ENCODE results near the gene SNX25.

Gene SNX25

DNA sequence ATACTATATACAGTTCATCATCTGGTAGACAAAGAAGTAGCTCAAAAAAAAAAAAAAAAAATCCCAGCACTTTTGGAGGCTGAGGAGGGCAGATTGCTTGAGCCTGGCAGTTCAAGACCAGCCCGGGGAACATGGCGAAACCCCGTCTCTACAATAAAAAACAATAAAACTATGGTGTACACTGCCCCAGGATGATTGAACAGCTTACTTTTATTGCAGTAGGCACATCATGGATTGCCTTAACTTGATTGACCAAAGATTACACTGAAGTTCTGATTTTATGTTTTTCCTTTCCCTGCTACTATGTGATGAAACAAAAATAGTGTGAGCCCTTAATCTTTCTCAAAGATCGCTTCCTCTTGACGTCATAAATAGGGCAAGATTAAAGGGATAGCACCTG, 60.6 kb downstream of the SNX25 start:
- DNase-seq, result no peak

DNA sequence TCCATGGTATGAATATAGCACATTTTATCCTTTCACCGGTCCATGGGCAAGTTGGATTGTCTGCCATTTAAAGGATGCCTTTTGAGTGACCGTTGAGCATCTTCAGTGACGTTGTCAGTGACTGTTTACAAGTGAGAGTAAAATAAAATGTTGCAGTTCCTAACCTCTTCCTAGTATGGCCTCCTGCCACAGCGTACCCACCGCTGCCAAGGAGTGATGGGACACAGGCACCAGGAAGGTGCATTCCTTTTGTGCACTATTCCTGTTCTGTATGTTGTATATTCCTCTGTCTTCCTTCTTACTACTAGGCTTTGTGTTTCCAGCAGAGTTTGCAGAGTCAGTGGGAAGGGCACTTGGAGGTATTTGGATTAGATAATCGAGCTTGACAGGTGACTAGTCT, 61.5 kb downstream of the SNX25 start:
- DNase-seq, result no peak

DNA sequence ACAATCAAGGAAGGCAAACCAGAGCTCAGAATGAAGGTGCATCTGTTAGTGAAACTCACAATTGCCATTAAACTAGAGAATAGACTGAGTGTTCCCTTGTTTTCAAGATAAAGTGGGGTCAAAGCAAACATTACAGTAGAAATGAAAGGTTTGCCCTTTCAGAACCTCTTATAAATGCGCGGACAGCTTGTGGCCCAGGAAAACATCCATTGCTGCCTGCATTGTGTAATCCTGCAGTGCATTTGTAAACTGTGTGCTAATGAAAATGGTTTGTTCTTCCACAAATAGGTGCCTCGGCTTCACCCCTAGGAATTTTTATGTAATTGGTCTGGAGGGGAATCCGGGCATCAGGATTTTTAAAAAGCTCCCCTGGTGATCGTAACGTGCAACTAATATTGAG, 62.8 kb downstream of the SNX25 start:
- DNase-seq, result no peak

DNA sequence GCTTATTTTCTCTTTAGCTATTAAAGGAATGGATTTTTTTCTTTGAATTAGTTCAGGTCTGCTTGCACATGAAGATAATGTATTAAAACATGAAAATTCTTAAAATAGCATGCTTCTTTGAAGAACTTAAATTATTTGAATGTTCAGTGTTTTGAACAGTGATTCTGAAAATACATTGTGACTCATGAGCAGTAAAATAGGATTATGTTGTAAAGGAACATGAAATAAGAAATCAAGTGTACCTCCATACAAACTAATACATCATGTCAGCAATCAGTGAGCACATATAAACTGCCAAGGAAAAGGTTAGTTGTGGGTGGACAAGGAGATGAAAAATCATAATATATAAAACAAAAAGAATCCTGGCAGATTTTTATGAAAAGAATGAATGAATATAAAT, 66.1 kb downstream of the SNX25 start:
- DNase-seq, result no peak

DNA sequence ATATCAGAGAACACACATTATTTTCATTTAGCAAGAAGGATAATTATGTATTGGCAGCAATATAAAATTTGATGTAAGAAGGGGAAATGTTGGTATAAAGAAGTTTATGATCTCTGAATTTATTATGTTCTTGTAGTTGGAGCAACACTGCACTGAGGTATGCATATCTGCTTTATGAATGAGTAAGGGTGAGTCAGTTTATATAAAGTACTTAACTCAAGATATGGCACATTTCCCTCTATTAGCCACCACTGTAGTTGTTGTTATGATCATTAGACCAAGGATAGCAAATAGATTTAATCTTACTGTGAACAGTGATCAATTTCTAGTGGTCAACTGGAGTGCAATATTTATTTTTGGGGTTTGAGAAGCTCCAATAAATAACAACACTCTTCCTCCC, 66.6 kb downstream of the SNX25 start:
- no peak for DNase-seq

DNA sequence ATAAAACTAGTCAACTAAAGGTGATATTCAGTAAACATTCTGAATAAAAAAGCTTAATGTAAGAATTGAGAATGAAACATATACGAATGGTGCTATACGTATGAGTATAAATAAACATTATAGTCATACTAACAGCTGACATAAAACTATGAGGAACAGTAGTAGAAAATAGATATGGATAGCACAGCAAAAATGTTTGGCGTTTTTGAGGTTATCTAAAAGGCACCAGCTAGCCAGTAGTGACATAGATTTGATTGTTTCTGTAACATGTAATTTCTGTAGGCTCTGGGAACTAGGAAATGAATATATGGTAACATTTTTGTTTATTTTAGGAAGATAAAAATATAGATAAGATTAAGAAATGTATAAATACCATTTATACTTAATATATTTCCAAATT, 69.3 kb downstream of the SNX25 start:
- no peak for DNase-seq

DNA sequence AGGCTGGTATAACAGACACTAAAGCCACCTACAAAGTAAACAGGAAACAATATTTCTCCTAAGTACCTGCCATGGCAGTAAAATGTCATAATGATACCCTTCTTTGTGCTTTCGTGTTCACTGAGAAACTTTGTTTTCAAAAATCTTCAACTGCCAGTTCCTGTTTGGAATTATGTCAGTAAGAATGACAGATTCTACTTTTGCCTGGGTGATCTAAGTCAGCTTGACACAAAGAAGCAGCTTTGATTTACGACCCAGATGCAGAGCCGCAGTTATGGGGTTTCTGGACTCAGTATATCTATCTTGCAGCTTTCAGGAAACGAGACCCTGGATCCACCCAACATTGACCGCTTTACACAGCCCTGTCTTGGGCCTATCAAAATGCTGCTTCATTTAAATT, 71.2 kb downstream of the SNX25 start:
- no peak for DNase-seq

DNA sequence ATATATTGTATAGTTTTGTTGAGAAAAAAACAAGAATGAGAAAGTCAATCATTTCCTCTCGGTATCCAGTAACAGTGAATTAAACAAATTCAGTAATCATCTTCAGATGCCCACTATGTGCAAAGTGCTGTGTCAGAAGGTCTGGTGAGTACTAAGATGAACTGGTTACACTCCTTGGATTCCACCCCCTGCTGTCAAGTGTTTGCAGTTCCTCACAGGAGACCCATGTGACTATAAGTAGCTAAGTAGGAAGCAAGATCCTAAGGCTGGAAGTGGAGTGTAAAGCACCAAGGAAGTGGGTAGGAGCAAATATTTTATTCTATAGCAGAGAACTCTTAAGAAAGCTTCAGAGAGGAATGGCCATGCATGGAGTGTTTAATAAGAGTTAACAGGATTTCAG, 73.6 kb downstream of the SNX25 start:
- DNase-seq, result no peak

DNA sequence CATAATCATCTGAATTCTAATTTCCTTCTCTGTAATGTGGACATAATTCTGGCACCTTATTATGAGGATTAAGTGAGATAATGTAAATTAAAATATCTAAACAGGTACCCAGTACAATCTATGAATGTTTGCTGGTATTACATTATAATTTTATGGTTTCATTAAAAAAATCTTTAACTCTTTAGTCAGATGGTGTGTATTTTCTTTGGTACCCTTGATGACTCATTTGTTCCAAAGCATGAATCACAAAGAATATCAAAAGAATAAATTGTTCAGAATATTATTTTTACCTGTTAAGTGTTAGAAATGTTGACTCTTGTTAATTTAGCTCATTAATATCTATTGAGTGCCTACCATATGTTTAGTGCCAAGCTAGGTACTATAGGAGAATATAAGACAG, 74.3 kb downstream of the SNX25 start:
- DNase-seq, result no peak

DNA sequence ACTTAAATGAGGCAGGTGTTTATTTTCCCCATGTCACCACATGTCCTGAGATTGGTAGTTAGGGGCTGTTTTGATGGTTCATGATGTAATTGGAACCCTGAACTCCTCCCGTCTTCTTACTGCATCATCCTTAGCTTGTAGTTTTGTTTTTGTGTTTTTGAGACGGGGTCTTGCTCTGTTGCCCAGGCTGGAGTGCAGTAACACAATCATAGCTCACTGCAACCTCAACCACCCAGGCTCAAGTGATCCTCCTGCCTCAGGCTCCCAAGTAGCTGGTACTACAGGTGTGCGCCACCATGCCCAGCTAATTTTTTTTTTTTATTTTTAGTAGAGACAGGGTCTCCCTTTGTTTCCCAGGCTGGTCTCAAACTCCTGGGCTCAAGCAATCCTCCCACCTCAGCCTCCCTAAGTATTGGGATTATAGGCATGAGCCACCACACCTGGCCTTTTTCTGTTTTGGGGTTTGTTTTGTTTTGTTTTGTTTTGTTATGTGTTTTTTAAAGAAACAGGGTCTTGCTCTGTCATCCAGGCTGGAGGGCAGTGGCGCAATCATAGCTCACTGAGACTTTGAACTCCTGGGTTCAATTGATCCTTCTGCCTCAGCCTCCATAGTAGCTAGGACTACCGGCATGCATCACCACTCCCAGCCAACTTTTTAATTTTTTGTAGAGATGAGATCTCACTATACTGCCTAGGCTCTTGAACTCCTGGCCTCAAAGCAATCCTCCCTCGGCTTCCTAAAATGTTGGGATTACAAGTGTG, 76.4 kb downstream of the SNX25 start:
- DNase-seq, result no peak

DNA sequence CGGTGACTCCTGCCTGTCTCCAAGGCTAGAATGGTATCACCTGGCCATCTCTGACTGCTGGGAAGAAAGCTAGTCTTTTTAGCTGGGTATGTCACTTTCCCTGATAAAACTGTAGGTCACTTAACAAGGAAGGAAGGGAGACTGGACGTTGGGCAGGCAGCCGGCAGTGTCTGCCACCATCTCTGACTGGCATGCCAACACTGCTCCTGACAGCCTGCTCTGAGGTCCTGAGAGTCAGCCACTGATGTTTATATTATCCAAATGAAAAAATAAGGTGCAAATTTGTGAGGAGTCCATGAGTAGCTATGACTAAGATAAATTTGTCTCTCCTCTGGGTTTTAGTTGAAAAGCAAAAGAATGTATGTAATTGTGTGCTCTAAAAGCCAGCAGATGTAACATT, 77.2 kb downstream of the SNX25 start:
- no peak for DNase-seq

DNA sequence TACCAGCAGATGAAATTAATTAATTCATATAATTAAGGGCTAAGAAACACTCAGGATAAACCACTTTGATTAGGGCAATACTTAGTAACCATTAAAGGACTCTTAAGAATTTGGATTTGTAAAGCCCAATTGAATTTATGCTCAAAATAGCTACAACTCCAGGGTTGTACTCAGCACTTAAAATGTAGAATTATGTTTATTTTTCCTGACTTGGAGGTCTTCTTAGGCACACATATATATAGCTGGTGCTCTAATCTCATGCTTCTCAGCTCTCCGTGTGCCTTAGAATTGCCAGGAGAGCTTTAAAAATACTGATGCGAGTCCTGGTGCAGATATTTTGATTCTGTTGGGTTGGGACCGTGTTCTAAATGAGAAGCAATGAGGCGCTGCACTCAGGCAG, 77.6 kb downstream of the SNX25 start:
- no peak for DNase-seq

DNA sequence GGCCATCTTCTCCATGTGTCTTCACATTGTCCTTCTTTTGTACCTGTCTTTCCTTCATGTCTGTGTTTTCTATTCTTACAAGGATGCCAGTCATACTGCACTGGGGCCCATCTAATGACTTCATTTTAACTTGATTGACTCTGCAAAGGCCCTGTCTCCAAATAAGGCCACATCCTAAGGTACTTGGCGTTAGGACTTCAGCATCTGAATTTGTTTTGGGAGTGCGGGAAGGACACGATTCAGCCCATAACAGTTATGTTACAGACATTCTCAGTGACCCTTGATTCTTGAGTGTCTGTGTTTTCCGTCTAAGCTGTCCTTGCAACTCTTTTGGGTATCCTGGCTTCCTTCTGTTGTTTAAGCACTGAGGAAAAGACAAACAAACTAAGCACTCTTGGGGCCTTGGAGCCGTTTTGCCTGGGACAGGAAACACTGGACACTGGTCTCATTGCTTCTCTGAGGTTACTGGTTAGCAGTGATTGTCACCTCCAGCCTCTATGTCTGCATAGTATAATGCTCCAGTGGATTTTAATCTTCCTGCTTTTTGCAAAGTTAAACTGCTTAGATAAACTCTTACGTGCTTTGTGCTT, 80.7 kb downstream of the SNX25 start:
- no peak for DNase-seq

DNA sequence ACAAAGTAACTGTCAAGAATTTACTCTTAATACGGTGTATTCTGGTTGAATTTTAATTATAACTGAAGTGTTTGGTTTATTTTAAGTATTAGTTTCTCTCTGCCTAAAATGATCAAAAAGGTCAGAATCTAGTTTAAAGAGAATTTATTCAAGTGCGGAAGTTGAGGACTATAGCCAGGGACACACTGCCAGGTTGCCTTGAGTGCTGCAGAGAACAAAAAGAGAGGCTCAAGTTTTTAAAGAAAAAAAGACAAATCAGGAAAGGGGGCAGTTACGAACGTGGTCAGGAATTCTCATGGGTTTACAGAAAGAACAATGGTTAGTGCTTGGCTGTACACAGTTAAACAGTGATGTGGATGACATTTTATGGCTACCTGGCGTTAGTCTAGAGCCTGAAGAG, 81.3 kb downstream of the SNX25 start:
- no peak for DNase-seq

DNA sequence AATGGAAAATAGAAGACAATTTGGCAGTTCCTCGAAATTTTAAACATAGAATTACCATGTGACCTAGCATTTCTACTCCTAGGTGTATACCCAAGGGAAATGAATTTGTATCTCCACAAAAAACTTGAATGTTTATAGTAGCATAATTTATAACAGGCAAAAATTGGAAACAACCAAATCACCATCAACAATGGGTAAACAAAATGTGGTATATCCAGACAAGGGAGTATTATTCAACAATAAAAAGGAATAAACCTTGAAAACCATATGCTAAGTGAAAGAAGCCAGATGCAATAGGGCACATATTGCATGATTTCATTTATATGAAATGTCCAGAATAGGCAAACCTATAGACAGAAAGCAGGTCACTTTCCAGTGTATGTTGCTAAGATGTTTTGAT, 83.8 kb downstream of the SNX25 start:
- no peak for DNase-seq

DNA sequence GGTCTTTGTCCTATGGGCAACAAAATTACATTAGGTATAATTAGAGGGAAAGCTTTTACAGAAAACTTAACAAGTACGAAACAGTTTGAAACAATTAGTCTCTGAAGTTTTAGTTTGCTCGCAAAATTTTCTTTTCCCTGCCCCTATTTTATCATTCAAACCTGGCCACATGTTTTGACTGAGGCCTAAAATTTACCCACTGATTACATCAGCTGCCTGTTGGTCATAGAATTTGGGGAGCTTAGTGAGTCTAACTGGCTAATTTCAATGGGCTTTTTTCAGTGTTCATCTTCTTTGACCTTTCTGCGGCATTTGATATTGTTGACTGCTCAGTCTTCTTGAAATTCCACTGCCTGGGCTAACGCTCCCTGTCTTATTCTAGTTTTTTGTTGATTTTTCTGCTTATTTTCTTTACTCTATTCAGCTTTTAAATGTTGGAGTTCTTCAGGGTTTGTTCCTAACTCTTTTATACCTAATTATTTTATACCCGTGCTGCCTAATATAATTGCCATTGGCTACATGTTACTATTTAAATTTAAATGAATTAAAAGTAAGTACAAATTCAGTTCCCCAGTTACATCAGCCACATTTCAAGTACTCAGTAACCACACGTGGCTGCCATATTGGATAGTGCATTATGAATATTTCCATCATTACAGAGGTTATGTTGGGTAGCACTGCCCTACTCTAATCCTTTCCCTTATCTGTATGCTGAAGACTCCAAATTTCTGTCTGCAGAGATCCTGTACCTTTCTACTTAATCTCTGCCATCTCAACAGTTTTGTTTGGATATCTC, 87.5 kb downstream of the SNX25 start:
- no peak for DNase-seq

DNA sequence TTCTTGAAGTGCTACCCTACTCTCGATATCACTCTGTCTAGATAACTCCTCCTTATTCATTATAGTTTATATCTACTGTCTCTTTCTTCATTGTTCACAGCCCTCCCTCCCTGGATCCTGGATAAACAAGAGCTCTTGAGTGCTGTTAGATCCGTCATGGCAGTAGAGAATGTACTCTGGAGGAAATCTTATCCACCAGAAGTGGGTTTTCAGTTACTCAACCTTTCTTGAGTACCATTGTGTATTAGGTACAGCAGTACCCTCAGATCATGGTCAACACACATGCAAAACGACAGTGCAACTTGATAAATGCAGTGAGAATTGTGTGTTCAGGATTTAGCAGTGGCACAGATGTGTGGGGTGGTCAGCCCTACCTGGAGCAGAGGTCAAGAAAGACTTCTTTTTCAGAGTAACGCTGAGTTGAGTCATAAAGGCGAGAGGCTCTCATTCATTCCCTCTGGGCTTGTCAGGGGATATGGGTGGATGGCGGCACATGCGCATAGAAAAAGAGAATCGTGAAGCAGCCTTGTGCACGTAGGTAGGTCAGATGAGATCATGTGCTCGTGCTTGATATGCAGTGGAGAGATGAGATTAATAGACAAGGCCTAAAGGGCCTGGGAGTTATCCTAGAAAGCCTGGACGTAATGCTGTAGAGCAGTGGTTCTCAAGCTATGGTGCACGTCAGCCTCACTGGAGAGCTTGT, 89.5 kb downstream of the SNX25 start:
- no peak for DNase-seq

DNA sequence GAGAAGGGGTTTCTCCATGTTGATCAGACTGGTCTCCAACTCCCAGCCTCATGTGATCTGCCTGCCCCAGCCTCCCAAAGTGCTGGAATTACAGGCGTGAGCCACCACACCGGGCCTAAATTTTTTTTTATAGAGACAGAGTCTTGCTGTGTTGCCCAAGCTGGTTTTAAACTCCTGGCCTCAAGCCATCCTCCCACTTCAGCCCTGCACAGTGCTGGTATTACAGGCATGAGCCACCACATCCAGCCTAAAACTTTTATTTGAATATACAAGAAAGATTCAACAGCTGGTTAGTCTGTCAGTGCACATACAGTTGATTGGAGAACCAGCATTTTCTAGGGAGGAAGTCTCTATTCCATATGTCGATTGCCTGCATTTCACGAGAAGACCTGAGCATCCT, 95.1 kb downstream of the SNX25 start:
- DNase-seq, result no peak

DNA sequence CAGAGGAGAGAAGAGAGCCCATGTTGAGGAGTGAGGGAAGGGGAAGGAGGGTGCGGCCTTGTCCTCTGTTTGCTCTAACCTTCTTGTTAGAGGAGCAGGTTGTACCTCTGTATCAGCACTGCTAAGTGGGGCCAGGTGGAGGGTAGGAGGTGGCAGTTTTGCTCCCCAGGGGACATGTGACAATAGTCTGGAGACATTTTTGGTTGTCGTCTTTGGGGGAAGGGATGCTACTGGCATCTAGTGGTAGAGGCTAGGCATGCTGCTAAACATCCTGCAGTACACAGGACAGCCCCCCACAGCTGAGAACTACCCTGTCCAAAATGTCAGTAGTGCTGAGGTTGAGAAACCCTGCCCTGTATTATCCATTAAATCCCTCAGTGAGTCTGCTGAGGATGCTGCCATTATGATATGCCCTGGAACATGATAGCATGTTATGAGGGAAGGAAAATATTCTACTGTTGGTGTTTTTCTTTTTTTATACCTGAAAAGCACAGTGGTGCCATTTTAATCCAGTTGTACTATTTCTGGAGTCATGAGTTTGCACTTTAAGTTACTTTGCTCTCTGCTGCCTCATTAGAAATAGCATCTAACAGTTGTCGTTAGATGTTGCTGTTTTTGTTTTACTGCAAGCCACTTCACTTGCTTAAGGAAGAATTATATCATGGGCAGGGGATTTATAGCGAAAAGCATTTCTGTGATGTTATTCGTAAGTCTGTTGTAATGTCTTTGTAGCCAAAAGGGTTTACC, 95.7 kb downstream of the SNX25 start:
- DNase-seq, result peak; percentile 27

DNA sequence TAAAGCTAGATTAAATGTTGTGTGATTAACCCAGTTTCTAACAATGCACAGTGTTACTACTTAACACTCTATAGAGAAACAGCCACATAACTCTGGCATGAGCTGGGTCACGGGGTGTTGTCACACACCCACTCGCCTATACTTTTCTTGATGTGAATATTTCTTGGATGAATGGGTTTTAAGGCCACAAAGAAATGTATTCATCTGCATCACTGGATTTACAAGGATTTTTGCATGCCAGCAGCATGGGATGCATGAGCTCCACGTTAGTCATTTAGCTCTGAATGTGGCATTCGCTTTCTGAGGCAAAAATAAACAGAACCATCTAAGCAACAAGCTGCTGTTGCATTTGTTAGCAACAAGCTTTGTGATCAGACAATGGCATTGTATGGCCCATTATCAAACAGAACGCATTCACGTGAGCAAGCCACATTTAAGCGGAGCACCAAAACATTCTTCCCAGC, 96.6 kb downstream of the SNX25 start:
- DNase-seq, result peak; percentile 13

DNA sequence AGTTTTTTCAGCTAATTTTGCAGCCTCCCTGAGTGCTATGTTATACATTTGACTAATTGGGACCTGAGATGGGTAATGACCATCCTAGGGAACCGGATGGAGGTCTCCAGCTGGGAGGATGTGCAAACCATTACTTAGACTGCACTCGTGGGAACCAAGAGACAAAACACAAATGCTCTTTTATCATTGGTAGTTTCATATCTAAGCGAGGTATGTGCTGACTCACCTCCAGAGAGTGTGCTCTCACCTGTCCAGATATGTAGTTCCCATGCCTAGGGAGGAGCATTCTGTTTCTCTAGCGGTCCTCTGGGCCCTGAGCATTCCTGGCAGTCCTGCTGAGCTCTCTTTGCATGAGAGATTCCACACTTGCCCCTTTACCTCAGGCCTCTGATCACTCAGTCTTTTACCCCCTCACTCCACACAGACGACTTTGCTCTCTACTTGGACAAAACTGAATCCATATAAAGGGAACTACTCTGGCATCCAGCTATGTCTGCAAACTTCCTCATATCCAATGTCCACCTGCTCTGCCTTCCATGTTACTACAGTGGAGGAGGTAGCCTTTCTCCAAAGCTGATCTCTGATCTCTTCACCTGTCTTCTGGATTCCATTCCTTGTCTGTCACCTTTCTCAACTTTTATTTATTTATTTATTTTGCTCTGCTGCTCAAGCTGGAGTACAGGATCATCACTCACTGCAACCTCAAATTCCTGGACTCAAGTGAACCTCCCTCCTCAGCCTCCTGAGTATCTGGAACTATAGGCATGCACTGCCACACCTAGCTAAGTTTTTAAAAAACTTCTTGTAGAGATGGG, 97.9 kb downstream of the SNX25 start:
- DNase-seq, result peak; percentile 42

DNA sequence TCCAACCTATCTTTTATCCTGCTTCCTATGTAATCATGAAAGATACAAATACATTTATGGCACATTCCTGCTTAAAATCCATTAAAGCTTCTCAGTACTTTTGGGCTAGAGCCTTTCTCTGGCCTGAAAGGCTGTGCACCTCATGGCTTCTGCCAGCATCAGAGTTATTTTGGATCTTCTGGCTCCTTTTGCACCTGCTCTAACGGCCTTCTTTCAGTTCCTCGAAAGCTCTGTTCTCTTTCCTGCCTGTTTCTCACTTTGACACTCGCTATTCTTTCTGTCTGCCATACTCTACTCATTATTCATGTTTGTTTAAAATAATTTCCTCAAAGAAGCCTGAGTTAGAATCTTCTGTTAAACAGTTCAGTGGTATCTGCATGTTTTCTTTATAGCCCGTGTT, 100.4 kb downstream of the SNX25 start:
- DNase-seq, result no peak

Measured in NCI-H146 (cell line).